AG04450 (cell line): ENCODE data around the gene CPPED1. TPM values are rescaled to one million over a fixed set of nuclear protein-coding genes. Genes with fewer than 3 reads are reported as not detected.

ENCODE experiments used
- CTCF ChIA-PET: fragments of 300-600, 350-600 bp; formaldehyde crosslinking; extraction: SDS; loops from one replicate; lab custom pipeline; 2022; ENCODE audit warnings: antibody characterized with exemption, inconsistent platforms; lab: Charles Lee
- POLR2A ChIA-PET: fragments of 350-600 bp; formaldehyde crosslinking; extraction: SDS; loops from one replicate; lab custom pipeline; 2021; ENCODE audit warnings: antibody characterized with exemption, inconsistent platforms; lab: Yijun Ruan, JAX
- DNase-seq: peaks from one replicate; pipeline ENCODE4 v3.0.0-alpha.2; 2011; ENCODE audit warnings: low read depth, low spot score
- H3K27ac ChIP-seq: one replicate; pipeline ENCODE4 v1.5.1; 2012; ENCODE audit warnings: low read depth, low read length, control low read depth
- H3K27me3 ChIP-seq: one replicate; pipeline ENCODE4 v1.6.0; 2012; ENCODE audit warnings: low read length; ENCODE audit not compliant: control insufficient read depth, insufficient read depth
- H3K4me3 ChIP-seq: 2 replicates; pipeline ENCODE4 v1.5.1; 2011; ENCODE audit warnings: mild to moderate bottlenecking, low read depth, low read length, control low read depth
- H3K9me3 ChIP-seq: 2 replicates; pipeline ENCODE4 v1.5.1; 2012; ENCODE audit warnings: low read length; ENCODE audit not compliant: control insufficient read depth, insufficient read depth
- CTCF ChIP-seq: IDR thresholded peaks from 2 replicates; pipeline ENCODE4 v1.5.1; 2011; ENCODE audit warnings: low read depth, low read length, control low read depth, inconsistent platforms
- polyA plus RNA-seq: library from polyadenylated mRNA; depleted of rRNA; stranded (reverse); fragments of >200 nt; gene quantifications from 2 replicates; pipeline ENCODE4 v1.2.3, GENCODE V29; 2011

Gene CPPED1
- polyA plus RNA-seq, 1 experiment = 7.7 TPM

GRCh38 chr16:12788758-12789157 is 14.9 kb downstream of the CPPED1 start:
- ChIA-PET CTCF (no interaction called here), POLR2A (no interaction called here)
- Histone ChIP-seq H3K9me3 (peaks cover 8% of the 10 kb centered on the region; the same call in 1 of the 2 replicates), H3K4me3 (no peak overlapping the region), H3K27me3 (no peaks in the 10 kb centered on the region), H3K27ac (no peak overlapping the region)
- TF ChIP-seq CTCF = no peak
- DNase-seq = no peak

DNA sequence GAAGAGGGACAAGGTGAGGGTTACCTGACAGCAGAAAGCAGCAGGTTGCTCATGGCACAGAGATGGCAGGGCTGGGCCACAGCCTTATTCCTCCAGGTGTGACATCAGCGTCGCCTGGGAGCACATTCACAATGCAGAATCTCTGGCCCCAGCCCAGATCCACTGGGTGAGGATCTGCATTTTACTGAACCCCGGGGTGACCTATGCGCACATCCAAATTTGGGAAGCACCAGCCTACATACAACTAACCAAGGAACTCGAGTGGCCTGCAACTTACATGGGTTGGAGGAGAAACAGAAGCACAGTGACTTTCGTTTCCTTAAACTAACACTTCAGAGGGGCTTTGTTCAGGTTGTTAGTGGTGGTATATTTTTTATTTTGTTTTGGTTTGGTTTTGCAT is 17.6 kb downstream of the CPPED1 start:
- no peak for TF ChIP-seq CTCF
- Histone ChIP-seq H3K4me3 (no peak overlapping the region), H3K27ac (no peak overlapping the region), H3K9me3 (peaks cover 8% of the 10 kb centered on the region; the same call in 1 of the 2 replicates), H3K27me3 (no peaks in the 10 kb centered on the region)
- ChIA-PET POLR2A (no interaction called here), CTCF (no interaction called here)
- no peak for DNase-seq

DNA sequence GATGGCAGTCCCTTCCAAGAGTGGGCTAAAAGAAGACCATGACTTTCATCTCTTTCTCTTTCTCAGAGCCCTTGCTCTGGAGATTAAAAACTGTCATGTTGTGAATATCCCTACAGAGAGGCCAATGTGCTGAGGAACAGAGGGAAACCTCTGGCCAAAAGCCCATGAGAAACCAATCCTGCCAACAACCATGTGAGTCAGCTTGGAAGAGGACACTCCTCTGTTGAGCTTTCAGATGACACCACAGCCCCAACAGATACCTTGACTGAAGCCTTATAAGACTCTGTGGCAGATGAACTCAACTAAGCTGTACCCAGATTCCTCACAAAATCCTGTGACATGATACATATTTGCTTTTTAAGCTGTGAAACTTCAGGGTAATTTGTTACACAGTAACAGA is 19.6 kb downstream of the CPPED1 start:
- CTCF ChIA-PET = interaction anchor here (0.7 kb wide), 1 partner anchor 449 kb away, joined by 4 read pairs; no protein-coding TSS in a partner anchor
- H3K4me3 ChIP-seq = no peak overlapping the region
- H3K27ac ChIP-seq = no peak overlapping the region
- H3K27me3 ChIP-seq = no peaks in the 10 kb centered on the region
- POLR2A ChIA-PET = no interaction called here
- no peak for TF ChIP-seq CTCF
- H3K9me3 ChIP-seq = peaks cover 8% of the 10 kb centered on the region; the same call in 1 of the 2 replicates
- DNase-seq = no peak

DNA sequence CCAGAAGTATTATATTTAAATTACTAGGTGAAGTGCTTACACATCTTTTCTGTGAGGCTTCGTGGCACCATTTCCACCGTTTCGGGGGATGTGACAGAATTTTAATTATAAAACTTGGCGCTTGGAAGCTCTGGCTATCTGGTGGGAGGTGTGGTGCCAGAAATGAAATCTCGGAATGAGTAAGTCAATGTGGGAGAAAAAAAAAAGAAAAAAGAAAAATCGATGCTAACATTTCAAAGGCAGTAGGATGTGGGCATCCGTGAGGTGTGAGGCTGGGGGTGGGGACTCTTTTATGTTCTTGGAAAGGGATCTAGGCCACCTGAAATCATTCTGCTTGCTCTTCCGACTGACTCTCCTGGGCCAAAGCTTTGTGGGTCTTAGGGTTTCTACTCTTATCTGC is 21.9 kb downstream of the CPPED1 start:
- no peak for DNase-seq
- H3K27ac ChIP-seq = no peak overlapping the region
- H3K4me3 ChIP-seq = no peak overlapping the region
- peaks cover 5% of the 10 kb centered on the region for H3K9me3 ChIP-seq
- TF ChIP-seq CTCF = no peak
- H3K27me3 ChIP-seq = no peaks in the 10 kb centered on the region
- ChIA-PET POLR2A (no interaction called here), CTCF (no interaction called here)

DNA sequence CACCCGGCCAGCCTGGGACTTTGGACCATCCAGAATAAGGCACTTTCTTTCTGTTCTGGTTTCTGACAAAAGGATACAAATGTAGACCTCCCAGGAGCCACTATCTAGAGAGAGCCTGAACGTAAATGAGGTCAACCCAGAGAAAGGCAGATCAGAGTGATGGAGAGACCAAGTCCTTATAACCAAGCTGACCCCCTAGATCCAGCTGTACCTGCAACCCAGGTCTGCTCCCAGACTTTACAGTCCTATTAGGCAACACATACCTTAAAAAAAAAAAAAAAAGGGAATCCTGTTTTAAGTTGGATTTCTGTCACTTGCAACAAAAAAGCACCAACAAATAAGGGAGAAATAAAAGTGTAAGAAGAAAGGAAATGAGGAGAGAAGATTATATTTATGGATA is 23.2 kb downstream of the CPPED1 start:
- ChIA-PET POLR2A (no interaction called here), CTCF (no interaction called here)
- peaks cover 5% of the 10 kb centered on the region for H3K9me3 ChIP-seq
- H3K27me3 ChIP-seq = no peaks in the 10 kb centered on the region
- no peak for TF ChIP-seq CTCF
- no peak overlapping the region for H3K27ac ChIP-seq
- DNase-seq = no peak
- no peak overlapping the region for H3K4me3 ChIP-seq
